Gastrocnemius medialis (tissue), 4 donors: ENCODE data around the gene NFATC3. TPM values are rescaled to one million over a fixed set of nuclear protein-coding genes. Genes with fewer than 3 reads are reported as not detected.

Experiments used
- ATAC-seq, 2 donors: fragments of 150-250 bp; one replicate each; pipeline ENCODE4 v1.9.1; 2016
- DNase-seq, 2 donors: peaks; one replicate each; pipeline ENCODE4 v3.0.0-alpha.2; 2019
- H3K27ac ChIP-seq, 4 donors: fragments of 200-600 bp; sonication (generic); 1 replicate in 1 of 4; 2 replicates in 3 of 4; pipeline ENCODE4 v1.5.1; 2016 to 2018; ENCODE audit warnings: mild to moderate bottlenecking in 2 of 4, moderate library complexity in 1 of 4
- H3K27me3 ChIP-seq, 3 donors: fragments of 200-600 bp; sonication (generic) in 2 of 3; 1 replicate in 1 of 3; 2 replicates in 2 of 3; pipeline versions ENCODE4 v1.5.1 to v1.6.0; 2016 to 2019; ENCODE audit warnings: mild to moderate bottlenecking in 1 of 3, moderate library complexity in 1 of 3
- H3K36me3 ChIP-seq, 2 donors: fragments of 200-600 bp; sonication (generic) in 1 of 2; one replicate each; pipeline ENCODE4 v1.5.1; 2017 to 2018
- H3K4me1 ChIP-seq, 2 donors: fragments of 200-600 bp; sonication (generic) in 1 of 2; one replicate each; pipeline ENCODE4 v1.5.1; 2016 to 2017; ENCODE audit warnings: mild to moderate bottlenecking in 2 of 2
- H3K4me3 ChIP-seq, 4 donors: fragments of 200-600 bp; sonication (generic) in 3 of 4; 1 replicate in 1 of 4; 2 replicates in 3 of 4; pipeline ENCODE4 v1.5.1; 2016 to 2019; ENCODE audit warnings: mild to moderate bottlenecking in 2 of 4
- H3K9me3 ChIP-seq, 3 donors: fragments of 200-600 bp; sonication (generic) in 2 of 3; 1 replicate in 1 of 3; 2 replicates in 2 of 3; pipeline ENCODE4 v1.5.1; 2016 to 2019
- POLR2A ChIP-seq, 2 donors: fragments of 450-650 bp; IDR thresholded peaks; one replicate each; pipeline ENCODE4 v1.6.1; 2017; ENCODE audit warnings: antibody characterized with exemption in 2 of 2, mild to moderate bottlenecking in 2 of 2, moderate library complexity in 2 of 2
- in situ Hi-C, 4 donors: fragments of 200-750 bp; cut with MboI; loops; one replicate each; pipeline versions ENCODE4 v1.15.0 to v1.8.0; 2017; ENCODE audit warnings: low sequenced_read_pairs in 4 of 4
- intact Hi-C: fragments of 100-400 bp; cut with DNase I; formaldehyde crosslinking; loops from one replicate; pipeline ENCODE4 v1.15.1; 2023; ENCODE audit warnings: low total_unique reads
- total RNA-seq, 4 donors: library from RNA; depleted of rRNA; stranded (reverse); fragments of >200 nt; gene quantifications; one replicate each; pipeline versions ENCODE4 v1.1.0 to v1.2.3, GENCODE V29; 2016
- TF ChIP-seq, protein P1 (sequence below), 5 experiments: fragments of 450-650 bp in 3 of 5; fragments of 200-600 bp in 2 of 5; sonication (generic) in 2 of 5; IDR thresholded peaks in 4 of 5; conservative IDR thresholded peaks in 1 of 5; 1 replicate in 4 of 5; 2 replicates in 1 of 5; pipeline ENCODE4 v1.5.1; 2016 to 2019; ENCODE audit warnings: antibody characterized with exemption in 5 of 5, mild to moderate bottlenecking in 3 of 5, moderate library complexity in 3 of 5

Gene NFATC3
- total RNA-seq: 10 to 100 TPM; 47.9 to 72.7 (median 70.7) TPM

DNA sequence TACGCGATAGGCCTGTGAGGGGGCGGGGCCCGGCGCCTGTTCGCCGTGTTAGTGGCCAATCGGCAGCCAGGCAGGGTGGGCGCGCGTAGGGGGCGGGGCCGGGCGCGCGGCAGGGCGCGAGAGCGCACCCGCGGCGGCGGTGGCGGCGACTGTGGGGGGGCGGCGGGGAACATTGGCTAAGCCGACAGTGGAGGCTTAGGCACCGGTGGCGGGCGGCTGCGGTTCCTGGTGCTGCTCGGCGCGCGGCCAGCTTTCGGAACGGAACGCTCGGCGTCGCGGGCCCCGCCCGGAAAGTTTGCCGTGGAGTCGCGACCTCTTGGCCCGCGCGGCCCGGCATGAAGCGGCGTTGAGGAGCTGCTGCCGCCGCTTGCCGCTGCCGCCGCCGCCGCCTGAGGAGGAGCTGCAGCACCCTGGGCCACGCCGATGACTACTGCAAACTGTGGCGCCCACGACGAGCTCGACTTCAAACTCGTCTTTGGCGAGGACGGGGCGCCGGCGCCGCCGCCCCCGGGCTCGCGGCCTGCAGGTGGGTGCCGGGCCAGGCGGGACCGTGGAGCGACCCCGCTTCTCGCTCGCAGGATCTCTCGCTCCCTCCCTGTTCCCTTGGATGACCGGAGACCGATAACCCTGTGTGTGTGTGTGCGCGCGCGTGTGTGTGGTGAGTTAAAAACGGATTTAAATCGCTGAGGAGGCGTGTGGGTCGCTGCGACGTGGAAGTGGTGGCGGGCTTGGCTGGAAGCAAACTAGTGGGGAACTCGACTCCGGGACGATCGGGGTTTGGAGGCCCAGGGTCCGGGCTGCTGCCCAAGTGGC is at the start of gene NFATC3:
Gene NFATC3, plus strand, starts transcription at position 112 of the 813 bp plus-strand sequence. Its CDS starts 312 bp downstream, at position 424.
- ATAC-seq (peak; percentile 72 to 76), DNase-seq (peak; percentile 98 to 99)
- H3K4me3 ChIP-seq: peak within 1 kb of the TSS; percentile 73 to 96 (median 84)
- no peaks in the 10 kb centered on the region for H3K36me3 ChIP-seq
- in situ Hi-C loops: loop anchor here in 2 of 4 donors (25.0 kb wide), 1 partner anchor 252 kb away; no protein-coding TSS in a partner anchor
- H3K27me3 ChIP-seq: no peaks in the 10 kb centered on the region
- no peaks in the 10 kb centered on the region for H3K9me3 ChIP-seq
- intact Hi-C loops: no loop called here
- H3K27ac ChIP-seq: peak within 1 kb of the TSS; percentile 92 to 99 (median 97)
- H3K4me1 ChIP-seq: peaks cover 66 to 69% of the 10 kb centered on the region in 2 donors
- peak; percentile 84 to 88 for TF ChIP-seq POLR2A (IDR thresholded peaks at IDR 0.05)
- TF ChIP-seq, protein P1, sequence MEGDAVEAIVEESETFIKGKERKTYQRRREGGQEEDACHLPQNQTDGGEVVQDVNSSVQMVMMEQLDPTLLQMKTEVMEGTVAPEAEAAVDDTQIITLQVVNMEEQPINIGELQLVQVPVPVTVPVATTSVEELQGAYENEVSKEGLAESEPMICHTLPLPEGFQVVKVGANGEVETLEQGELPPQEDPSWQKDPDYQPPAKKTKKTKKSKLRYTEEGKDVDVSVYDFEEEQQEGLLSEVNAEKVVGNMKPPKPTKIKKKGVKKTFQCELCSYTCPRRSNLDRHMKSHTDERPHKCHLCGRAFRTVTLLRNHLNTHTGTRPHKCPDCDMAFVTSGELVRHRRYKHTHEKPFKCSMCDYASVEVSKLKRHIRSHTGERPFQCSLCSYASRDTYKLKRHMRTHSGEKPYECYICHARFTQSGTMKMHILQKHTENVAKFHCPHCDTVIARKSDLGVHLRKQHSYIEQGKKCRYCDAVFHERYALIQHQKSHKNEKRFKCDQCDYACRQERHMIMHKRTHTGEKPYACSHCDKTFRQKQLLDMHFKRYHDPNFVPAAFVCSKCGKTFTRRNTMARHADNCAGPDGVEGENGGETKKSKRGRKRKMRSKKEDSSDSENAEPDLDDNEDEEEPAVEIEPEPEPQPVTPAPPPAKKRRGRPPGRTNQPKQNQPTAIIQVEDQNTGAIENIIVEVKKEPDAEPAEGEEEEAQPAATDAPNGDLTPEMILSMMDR (IDR thresholded peaks at IDR 0.05 in 4 of 5, conservative IDR thresholded peaks at IDR 0.05 in 1 of 5): peak in 1 of 5 experiments; percentile 9

DNA sequence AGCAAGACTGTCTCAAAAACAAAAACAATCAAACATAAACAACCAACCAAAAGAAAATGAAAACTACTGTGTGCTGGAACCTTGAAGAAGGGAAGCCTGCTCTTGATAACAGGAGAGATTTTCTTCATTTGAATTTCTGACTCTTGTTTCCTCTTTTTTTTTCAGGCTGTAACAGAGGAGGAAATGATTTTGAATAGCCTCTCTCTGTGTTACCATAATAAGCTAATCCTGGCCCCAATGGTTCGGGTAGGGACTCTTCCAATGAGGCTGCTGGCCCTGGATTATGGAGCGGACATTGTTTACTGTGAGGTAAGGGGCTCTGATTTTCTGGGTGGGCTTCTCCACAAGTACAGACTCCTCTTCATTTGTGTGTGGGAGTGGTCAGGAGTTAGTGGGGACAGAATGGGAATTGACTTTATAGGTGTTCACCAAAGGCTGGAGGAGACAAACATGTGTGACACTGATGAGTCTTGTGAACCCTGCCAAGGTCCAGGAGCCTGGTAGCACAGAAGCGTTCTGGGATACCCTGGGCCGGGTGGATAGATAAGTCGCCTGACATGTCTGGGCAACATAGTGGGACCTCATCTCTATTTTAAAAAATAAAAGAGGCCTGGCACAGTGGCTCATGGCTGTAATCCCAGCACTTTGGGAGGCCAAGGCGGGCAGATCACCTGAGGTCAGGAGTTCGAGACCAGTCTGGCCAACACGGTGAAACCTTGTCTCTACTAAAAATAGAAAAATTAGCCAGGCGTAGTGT is 47.2 kb upstream of the NFATC3 start:
- ATAC-seq (peak; percentile 17 to 47), DNase-seq (peak in 1 of 2 donors; percentile 19)
- Histone ChIP-seq H3K4me3 (no peak overlapping the region), H3K9me3 (no peaks in the 10 kb centered on the region), H3K27ac (peak overlapping the region; percentile 27 to 63 (median 56)), H3K4me1 (peaks cover 8 to 9% of the 10 kb centered on the region in 2 donors), H3K36me3 (no peaks in the 10 kb centered on the region), H3K27me3 (no peaks in the 10 kb centered on the region)
- intact Hi-C loops: no loop called here
- TF ChIP-seq POLR2A (IDR thresholded peaks at IDR 0.05): no peak
- TF ChIP-seq, protein P1 (IDR thresholded peaks at IDR 0.05 in 4 of 5, conservative IDR thresholded peaks at IDR 0.05 in 1 of 5): no peak
- in situ Hi-C loops: loop anchor here in 2 of 4 donors (25.0 kb wide), 2 partner anchors 226 to 351 kb away; partner anchors contain the start of genes RANBP10 (in 1 of the 2) and TSNAXIP1 (in 1 of the 2)

DNA sequence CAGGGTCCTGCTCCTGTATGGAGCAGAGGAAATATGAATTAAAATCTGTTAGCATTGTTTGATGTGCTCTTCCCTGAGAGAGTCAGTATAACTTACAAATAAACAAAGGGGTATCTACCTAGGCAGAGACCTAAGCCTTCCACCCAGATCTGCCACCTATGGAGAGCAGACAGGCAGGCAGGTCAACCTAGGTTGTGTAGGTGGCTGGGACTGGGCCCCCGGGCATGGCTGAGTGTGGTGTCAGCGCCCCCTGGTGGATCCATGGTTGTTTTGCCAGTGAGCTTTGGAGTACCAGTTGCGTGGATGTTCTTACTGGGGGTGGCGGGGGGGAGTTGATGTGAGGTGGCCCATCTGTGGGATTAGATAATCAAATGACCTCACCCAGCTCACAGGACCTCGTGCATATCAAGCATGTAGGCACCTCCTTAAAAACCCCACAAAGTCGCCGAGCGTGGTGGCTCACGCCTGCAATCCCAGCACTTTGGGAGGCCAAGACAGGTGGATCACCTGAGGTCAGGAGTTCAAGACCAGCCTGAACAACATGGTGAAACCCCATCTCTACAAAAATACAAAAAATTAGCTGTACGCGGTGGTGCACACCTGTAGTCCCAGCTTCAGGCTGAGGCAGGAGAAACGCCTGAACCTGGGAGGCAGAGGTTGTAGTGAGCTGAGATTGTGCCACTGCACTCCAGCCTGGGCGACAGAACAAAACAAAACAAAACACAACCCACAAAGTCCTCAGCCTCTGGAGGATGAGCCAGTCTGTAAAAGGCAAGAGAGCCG is 44.5 kb upstream of the NFATC3 start:
- in situ Hi-C loops: loop anchor here (10.0 to 25.0 kb wide), 4 partner anchors 46 to 353 kb away; partner anchors contain the start of genes DPEP2 (in 1 of the 4), RANBP10 (in 1 of the 4) and TSNAXIP1 (in 1 of the 4)
- H3K27me3 ChIP-seq: no peaks in the 10 kb centered on the region
- H3K4me3 ChIP-seq: no peak overlapping the region
- no peaks in the 10 kb centered on the region for H3K36me3 ChIP-seq
- H3K27ac ChIP-seq: peak overlapping the region in 3 of 4 donors; percentile 19 to 30 (median 28)
- peak; percentile 79 to 87 for ATAC-seq
- DNase-seq: peak; percentile 58 to 81
- TF ChIP-seq POLR2A (IDR thresholded peaks at IDR 0.05): no peak
- TF ChIP-seq, protein P1 (IDR thresholded peaks at IDR 0.05 in 4 of 5, conservative IDR thresholded peaks at IDR 0.05 in 1 of 5): peak; percentile 79 to 95 (median 92)
- H3K4me1 ChIP-seq: peaks cover 3 to 5% of the 10 kb centered on the region in 2 donors
- intact Hi-C loops: loop anchor here (1.0 to 5.0 kb wide), 4 partner anchors 47 to 368 kb away; partner anchors contain the start of gene NRN1L
- H3K9me3 ChIP-seq: no peaks in the 10 kb centered on the region

DNA sequence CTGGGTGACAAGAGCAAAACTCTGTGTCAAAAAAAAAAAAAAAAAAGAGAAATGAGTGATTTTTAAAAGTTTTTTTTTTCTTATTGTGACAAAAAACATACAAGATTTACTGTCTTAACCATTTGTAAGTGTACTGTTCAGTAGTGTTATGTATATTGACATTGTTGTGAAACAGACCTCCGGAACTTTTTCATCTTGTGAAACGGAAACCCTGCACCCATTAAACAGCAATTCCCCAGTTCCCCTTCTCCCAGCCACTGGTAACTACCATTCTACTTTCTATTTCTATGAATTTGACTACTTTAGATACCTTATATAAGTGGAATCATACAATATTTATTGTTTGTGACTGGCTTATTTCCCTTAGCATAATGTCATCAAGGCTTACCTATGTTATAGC is 43.4 kb upstream of the NFATC3 start:
- no peak for TF ChIP-seq POLR2A (IDR thresholded peaks at IDR 0.05)
- TF ChIP-seq, protein P1 (IDR thresholded peaks at IDR 0.05 in 4 of 5, conservative IDR thresholded peaks at IDR 0.05 in 1 of 5): no peak
- Histone ChIP-seq H3K9me3 (no peaks in the 10 kb centered on the region), H3K27ac (no peak overlapping the region), H3K4me3 (no peak overlapping the region), H3K36me3 (no peaks in the 10 kb centered on the region), H3K4me1 (peaks cover 3 to 5% of the 10 kb centered on the region in 2 donors), H3K27me3 (no peaks in the 10 kb centered on the region)
- no peak for ATAC-seq
- intact Hi-C loops (loop anchor here (5.0 kb wide), 2 partner anchors 159 to 369 kb away; partner anchors contain the start of gene NRN1L), in situ Hi-C loops (loop anchor here (10.0 to 25.0 kb wide), 4 partner anchors 47 to 354 kb away; partner anchors contain the start of genes DPEP2 (in 1 of the 4), RANBP10 (in 1 of the 4) and TSNAXIP1 (in 1 of the 4))
- no peak for DNase-seq
